HG03280 (cell line): ENCODE data around the gene PDCD1.
"Not testable (repeated sequence)": the region's sequence is repeated elsewhere in the genome, so short reads cannot be mapped to it uniquely, and the experiment has no call there.

Experiments used
- ATAC-seq: cut with Tn5 transposase; IDR thresholded peaks from one replicate; pipeline ENCODE4 v1.9.1; 2021; ENCODE audit warnings: mild to moderate bottlenecking, moderate library complexity; ENCODE audit not compliant: unreplicated experiment

The PDCD1 gene

GRCh38 chr2:241801611-241802420, 56.9 kb downstream of the PDCD1 start:
- no peak for ATAC-seq

GRCh38 chr2:241800198-241800903, 58.3 kb downstream of the PDCD1 start:
- not testable (repeated sequence) for ATAC-seq
